SK-N-SH (cell line): ENCODE measurements around the gene THBS2. TPM values are rescaled to one million over a fixed set of nuclear protein-coding genes. Genes with fewer than 3 reads are reported as not detected.

Experiments used
- CTCF ChIA-PET: fragments of 300-600, 350-600 bp; formaldehyde crosslinking; extraction: SDS; loops from one replicate; lab custom pipeline; 2021; lab: Yijun Ruan, JAX
- POLR2A ChIA-PET: fragments of 350-600 bp; sonication (Branson Sonifier 250); formaldehyde crosslinking; extraction: SDS; loops from one replicate; lab custom pipeline; 2020; ENCODE audit warnings: antibody characterized with exemption, inconsistent platforms; lab: Yijun Ruan, JAX
- DNase-seq: peaks from one replicate; pipeline ENCODE4 v3.0.0; 2012
- H2AFZ ChIP-seq: fragments of 200-600 bp; sonication (generic); 2 replicates; pipeline ENCODE4 v1.8.1; 2016; ENCODE audit warnings: antibody characterized with exemption, mild to moderate bottlenecking, low read depth
- H3F3A ChIP-seq: fragments of 200-600 bp; sonication (generic); replicated peaks from 2 replicates; pipeline ENCODE3; 2016; ENCODE audit warnings: antibody characterized with exemption, mild to moderate bottlenecking; ENCODE audit not compliant: insufficient read depth
- H3K27ac ChIP-seq, 2 experiments: fragments of 200-500 bp in 1 of 2; fragments of 200-600 bp in 1 of 2; sonication (Bioruptor generic) in 1 of 2; sonication (generic), shearing (Covaris generic) in 1 of 2; 2 replicates each; pipeline versions ENCODE4 v1.5.1 to v1.6.1; 2014 to 2016; ENCODE audit warnings: low read depth in 2 of 2, inconsistent platforms in 1 of 2, low read length in 1 of 2, mild to moderate bottlenecking in 1 of 2, mixed read lengths in 1 of 2
- H3K27me3 ChIP-seq: fragments of 200-600 bp; sonication (generic), shearing (Covaris generic); 2 replicates; pipeline ENCODE4 v1.6.1; 2016; ENCODE audit warnings: mixed run types; ENCODE audit not compliant: insufficient read depth
- H3K36me3 ChIP-seq, 2 experiments: fragments of 200-500 bp in 1 of 2; fragments of 200-600 bp in 1 of 2; sonication (Bioruptor generic) in 1 of 2; sonication (generic) in 1 of 2; replicated peaks in 1 of 2; 2 replicates each; pipeline versions ENCODE3 to v1.5.1; 2014 to 2016; ENCODE audit warnings: low read length in 1 of 2, mild to moderate bottlenecking in 1 of 2; ENCODE audit not compliant: insufficient read depth in 2 of 2, control insufficient read depth in 1 of 2
- H3K4me1 ChIP-seq, 2 experiments: fragments of 200-500 bp in 1 of 2; fragments of 200-600 bp in 1 of 2; sonication (Bioruptor generic) in 1 of 2; sonication (generic), shearing (Covaris generic) in 1 of 2; 2 replicates each; pipeline versions ENCODE4 v1.5.1 to v1.6.1; 2014 to 2016; ENCODE audit warnings: low read depth in 1 of 2, low read length in 1 of 2, mixed run types in 1 of 2; ENCODE audit not compliant: insufficient read depth in 2 of 2, control insufficient read depth in 1 of 2
- H3K4me2 ChIP-seq: fragments of 200-600 bp; sonication (generic), shearing (Covaris generic); 2 replicates; pipeline ENCODE4 v1.6.1; 2017; ENCODE audit warnings: mixed run types
- H3K4me3 ChIP-seq, 2 experiments: fragments of 200-500 bp in 1 of 2; fragments of 200-600 bp in 1 of 2; sonication (Bioruptor generic) in 1 of 2; sonication (generic), shearing (Covaris generic) in 1 of 2; 2 replicates each; pipeline versions ENCODE4 v1.5.1 to v1.8.1; 2014 to 2016; ENCODE audit warnings: low read depth in 2 of 2, inconsistent platforms in 1 of 2, low read length in 1 of 2, mild to moderate bottlenecking in 1 of 2, mixed read lengths in 1 of 2, moderate library complexity in 1 of 2
- H3K79me2 ChIP-seq: fragments of 200-600 bp; sonication (generic); 2 replicates; pipeline ENCODE4 v1.8.1; 2017; ENCODE audit warnings: mild to moderate bottlenecking; ENCODE audit not compliant: insufficient read depth
- H3K9ac ChIP-seq: fragments of 200-600 bp; sonication (generic); 2 replicates; pipeline ENCODE4 v1.6.1; 2017; ENCODE audit warnings: mixed run types
- H3K9me2 ChIP-seq: fragments of 200-600 bp; sonication (generic); 2 replicates; pipeline ENCODE4 v1.6.1; 2017; ENCODE audit warnings: mixed run types
- H3K9me3 ChIP-seq: fragments of 200-600 bp; sonication (generic); 2 replicates; pipeline ENCODE4 v1.6.1; 2017; ENCODE audit warnings: mixed run types, mild to moderate bottlenecking, moderate library complexity
- H4K20me1 ChIP-seq: fragments of 200-600 bp; sonication (generic); 2 replicates; pipeline ENCODE4 v1.6.1; 2017; ENCODE audit warnings: mild to moderate bottlenecking, mixed run types; ENCODE audit not compliant: insufficient read depth
- CHD2 ChIP-seq: fragments of 150-350 bp; IDR thresholded peaks from 2 replicates; pipeline ENCODE4 v1.6.1; 2018; ENCODE audit warnings: low read length; ENCODE audit not compliant: partially characterized antibody
- CTCF ChIP-seq: fragments of 200-600 bp; sonication (generic); IDR thresholded peaks from 2 replicates; pipeline ENCODE4 v1.6.1; 2017; ENCODE audit warnings: antibody characterized with exemption, mild to moderate bottlenecking, moderate library complexity
- ELF1 ChIP-seq: IDR thresholded peaks from 2 replicates; pipeline ENCODE4 v1.4.0; 2012
- EZH2phosphoT487 ChIP-seq: fragments of 200-600 bp; sonication (generic); IDR thresholded peaks from 2 replicates; pipeline ENCODE4 v1.6.1; 2017; ENCODE audit warnings: low read depth, mixed run types, mild to moderate bottlenecking, antibody characterized with exemption, moderate library complexity, borderline replicate concordance
- FOXJ3 ChIP-seq: sonication (generic); formaldehyde crosslinking; IDR thresholded peaks from 2 replicates; pipeline ENCODE4 v1.5.1; 2020; ENCODE audit warnings: mild to moderate bottlenecking, missing genetic modification reagents
- FOXM1 ChIP-seq: IDR thresholded peaks from 2 replicates; pipeline ENCODE4 v1.4.0; 2012; ENCODE audit warnings: low read depth, mild to moderate bottlenecking
- GABPA ChIP-seq: IDR thresholded peaks from 2 replicates; pipeline ENCODE4 v1.4.0; 2012; ENCODE audit warnings: low read depth, mild to moderate bottlenecking
- GATA2 ChIP-seq: sonication (generic); formaldehyde crosslinking; IDR thresholded peaks from 2 replicates; pipeline ENCODE4 v1.5.0; 2020; ENCODE audit warnings: mild to moderate bottlenecking, missing genetic modification reagents
- MXI1 ChIP-seq: IDR thresholded peaks from 2 replicates; pipeline ENCODE4 v1.6.1; 2012; ENCODE audit warnings: mild to moderate bottlenecking, low read depth, low read length, improper control_type of control experiment
- POLR2AphosphoS5 ChIP-seq: IDR thresholded peaks from 2 replicates; pipeline ENCODE4 v1.6.1; 2012; ENCODE audit warnings: low read depth, low read length
- RAD21 ChIP-seq: IDR thresholded peaks from 2 replicates; pipeline ENCODE4 v1.6.1; 2012; ENCODE audit warnings: mild to moderate bottlenecking, low read length
- RFX5 ChIP-seq: IDR thresholded peaks from 2 replicates; pipeline ENCODE4 v1.6.1; 2012; ENCODE audit warnings: mild to moderate bottlenecking, improper control_type of control experiment, low read length
- SIN3A ChIP-seq: IDR thresholded peaks from 2 replicates; pipeline ENCODE4 v1.6.1; 2012; ENCODE audit warnings: low read depth, mild to moderate bottlenecking, low read length, moderate library complexity, borderline replicate concordance
- SMC3 ChIP-seq: IDR thresholded peaks from 2 replicates; pipeline ENCODE4 v1.6.1; 2012; ENCODE audit warnings: low read depth, low read length, improper control_type of control experiment
- USF2 ChIP-seq: fragments of 150-350 bp; IDR thresholded peaks from 2 replicates; pipeline ENCODE4 v1.6.1; 2017; ENCODE audit warnings: antibody characterized with exemption, low read length, low read depth, borderline replicate concordance
- YY1 ChIP-seq: IDR thresholded peaks from 2 replicates; pipeline ENCODE4 v1.4.0; 2012; ENCODE audit warnings: low read depth, mild to moderate bottlenecking
- ZBTB33 ChIP-seq: IDR thresholded peaks from 2 replicates; pipeline ENCODE4 v1.4.0; 2012; ENCODE audit warnings: low read depth, borderline replicate concordance
- WGBS: methylation state at CpG from one replicate; pipeline ENCODE4 v1.1.6; 2017; ENCODE audit warnings: low lambda C conversion rate; 5-methylcytosine and 5-hydroxymethylcytosine counted together
- polyA plus RNA-seq, 3 experiments: library from polyadenylated mRNA; depleted of rRNA; stranded (reverse); fragments of >200 nt; gene quantifications; 2 replicates each; pipeline ENCODE4 v1.2.3, GENCODE V29; 2012

THBS2 gene
- polyA plus RNA-seq, 1 of the 3 experiments (the other 2 are of a cell fraction) = 166 TPM

- CTCF ChIA-PET = interaction anchor here (0.6 to 1.2 kb wide), 2 partner anchors 24 to 308 kb away, joined by 3 read pairs; no protein-coding TSS in a partner anchor
- H3K4me3 ChIP-seq = no peak overlapping the region
- no peak overlapping the region for H3K4me2 ChIP-seq
- H4K20me1 ChIP-seq = no peaks in the 10 kb centered on the region
- no peak overlapping the region for H3K27ac ChIP-seq
- H3K9ac ChIP-seq = no peak overlapping the region
- H3K4me1 ChIP-seq = no peaks in the 10 kb centered on the region
- no peak overlapping the region for H2AFZ ChIP-seq
- 57% methylated on average over 8 of the region's 8 CpGs for WGBS
- H3K79me2 ChIP-seq = no peaks in the 10 kb centered on the region
- no peaks in the 10 kb centered on the region for H3K9me3 ChIP-seq
- TF ChIP-seq USF2 = no peak
- no peak for TF ChIP-seq RFX5
- TF ChIP-seq FOXM1 = no peak
- no peak for TF ChIP-seq CHD2
- TF ChIP-seq SIN3A = no peak
- TF ChIP-seq SMC3 = no peak
- TF ChIP-seq ELF1 = no peak
- TF ChIP-seq CTCF = no peak
- TF ChIP-seq ZBTB33 = no peak
- TF ChIP-seq, all 33 proteins: peak for 0
- DNase-seq = no peak
- Histone ChIP-seq H3F3A (no peaks in the 10 kb centered on the region), H3K9me2 (no peaks in the 10 kb centered on the region), H3K36me3 (no peaks in the 10 kb centered on the region), H3K27me3 (no peaks in the 10 kb centered on the region)
- POLR2A ChIA-PET = no interaction called here
These were observed 63.5 kb downstream of the THBS2 start for GRCh38 chr6:169190144-169190584.

- CTCF ChIA-PET = interaction anchor here (1.2 kb wide), 1 partner anchor 308 kb away, joined by 3 read pairs; no protein-coding TSS in a partner anchor
- DNase-seq = no peak
- Histone ChIP-seq H3F3A (no peaks in the 10 kb centered on the region), H3K9ac (no peak overlapping the region), H3K4me1 (no peaks in the 10 kb centered on the region), H2AFZ (no peak overlapping the region), H3K27me3 (no peaks in the 10 kb centered on the region), H3K27ac (no peak overlapping the region), H3K4me3 (no peak overlapping the region), H3K9me3 (no peaks in the 10 kb centered on the region), H4K20me1 (no peaks in the 10 kb centered on the region), H3K9me2 (no peaks in the 10 kb centered on the region), H3K79me2 (no peaks in the 10 kb centered on the region), H3K4me2 (no peak overlapping the region), H3K36me3 (no peaks in the 10 kb centered on the region)
- no peak for TF ChIP-seq SIN3A
- TF ChIP-seq RAD21 = no peak
- no peak for TF ChIP-seq GATA2 (CRISPR knock-in tag)
- no peak for TF ChIP-seq YY1
- no peak for TF ChIP-seq GABPA
- TF ChIP-seq MXI1 = no peak
- no peak for TF ChIP-seq EZH2phosphoT487
- no peak for TF ChIP-seq FOXJ3 (CRISPR knock-in tag)
- TF ChIP-seq POLR2AphosphoS5 = no peak
- no peak for TF ChIP-seq ZBTB33
- POLR2A ChIA-PET = no interaction called here
- 82% methylated on average over 8 of the region's 8 CpGs for WGBS
These were observed 64.0 kb downstream of the THBS2 start for GRCh38 chr6:169189686-169190085.
